Measurements from ENCODE around the gene SGCD.

DNA sequence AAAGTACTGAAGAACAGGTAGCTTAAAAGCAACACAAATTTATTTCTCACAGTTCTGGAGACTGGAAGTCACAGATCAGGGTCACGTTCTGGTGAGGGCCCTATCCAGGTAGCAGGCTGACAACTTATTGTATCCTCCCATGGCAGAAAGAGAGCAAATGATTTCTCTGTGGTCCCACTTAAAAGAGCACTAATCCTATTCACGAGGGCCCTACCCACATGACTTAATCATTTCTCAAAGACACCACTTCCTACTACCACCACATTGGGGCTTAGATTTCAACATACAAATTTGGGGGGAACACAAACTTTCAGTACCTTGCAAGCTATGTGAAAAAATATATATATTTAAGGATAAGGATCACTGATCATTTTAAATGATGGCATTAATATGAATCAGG lies 447.3 kb downstream of the SGCD start:
- TF ChIP-seq, protein P1, sequence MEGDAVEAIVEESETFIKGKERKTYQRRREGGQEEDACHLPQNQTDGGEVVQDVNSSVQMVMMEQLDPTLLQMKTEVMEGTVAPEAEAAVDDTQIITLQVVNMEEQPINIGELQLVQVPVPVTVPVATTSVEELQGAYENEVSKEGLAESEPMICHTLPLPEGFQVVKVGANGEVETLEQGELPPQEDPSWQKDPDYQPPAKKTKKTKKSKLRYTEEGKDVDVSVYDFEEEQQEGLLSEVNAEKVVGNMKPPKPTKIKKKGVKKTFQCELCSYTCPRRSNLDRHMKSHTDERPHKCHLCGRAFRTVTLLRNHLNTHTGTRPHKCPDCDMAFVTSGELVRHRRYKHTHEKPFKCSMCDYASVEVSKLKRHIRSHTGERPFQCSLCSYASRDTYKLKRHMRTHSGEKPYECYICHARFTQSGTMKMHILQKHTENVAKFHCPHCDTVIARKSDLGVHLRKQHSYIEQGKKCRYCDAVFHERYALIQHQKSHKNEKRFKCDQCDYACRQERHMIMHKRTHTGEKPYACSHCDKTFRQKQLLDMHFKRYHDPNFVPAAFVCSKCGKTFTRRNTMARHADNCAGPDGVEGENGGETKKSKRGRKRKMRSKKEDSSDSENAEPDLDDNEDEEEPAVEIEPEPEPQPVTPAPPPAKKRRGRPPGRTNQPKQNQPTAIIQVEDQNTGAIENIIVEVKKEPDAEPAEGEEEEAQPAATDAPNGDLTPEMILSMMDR (conservative IDR thresholded peaks at IDR 0.05 in 1 of 2, IDR thresholded peaks at IDR 0.05 in 1 of 2; ENCODE audit: extremely low read depth in 1 of 2, insufficient read depth in 1 of 2, low read depth in 1 of 2, low read length in 2 of 2): no peak
- no peak for TF ChIP-seq EZH2 (IDR thresholded peaks at IDR 0.05; ENCODE audit: borderline replicate concordance, low read length)

Measured in mammary epithelial cell (primary cell).